SK-N-MC (cell line): ENCODE results near the gene OR2H1.

ENCODE experiments used
- DNase-seq: peaks from one replicate; pipeline ENCODE4 v3.0.0-alpha.2; 2011; ENCODE audit warnings: low read depth, low spot score
- H3K27ac ChIP-seq: fragments of 200-600 bp; sonication (generic); 2 replicates; pipeline ENCODE4 v1.5.1; 2016; ENCODE audit warnings: mixed run types
- H3K36me3 ChIP-seq: fragments of 200-600 bp; sonication (generic); 2 replicates; pipeline ENCODE4 v1.6.1; 2017; ENCODE audit warnings: antibody characterized with exemption, low read length, mixed read lengths; ENCODE audit not compliant: insufficient read depth
- H3K4me3 ChIP-seq: fragments of 200-600 bp; sonication (generic); 2 replicates; pipeline ENCODE4 v1.5.1; 2016
- H3K9ac ChIP-seq: fragments of 200-600 bp; sonication (generic); 2 replicates; pipeline ENCODE4 v1.8.0; 2017; ENCODE audit warnings: mixed run types, mixed read lengths; ENCODE audit not compliant: insufficient read length
- H3K9me3 ChIP-seq: fragments of 200-600 bp; sonication (generic); 2 replicates; pipeline ENCODE4 v1.6.1; 2017; ENCODE audit warnings: low read depth, mild to moderate bottlenecking, antibody characterized with exemption, low read length, moderate library complexity, mixed read lengths
- EZH2 ChIP-seq: fragments of 200-600 bp; sonication (generic); IDR thresholded peaks from one replicate; pipeline ENCODE4 v1.6.1; 2017; ENCODE audit warnings: antibody characterized with exemption
- FOXP2 ChIP-seq: optimal IDR thresholded peaks from 2 replicates; pipeline ENCODE3; 2011; ENCODE audit warnings: mild to moderate bottlenecking, moderate library complexity; ENCODE audit not compliant: insufficient read depth; ENCODE audit errors: extremely low read length, control extremely low read depth
- POLR2AphosphoS5 ChIP-seq: IDR thresholded peaks from 2 replicates; pipeline ENCODE4 v1.6.1; 2012; ENCODE audit warnings: mild to moderate bottlenecking, low read depth, low read length, borderline replicate concordance

OR2H1 gene

GRCh38 chr6:29502181-29502580 lies 45.2 kb downstream of the OR2H1 start:
- Histone ChIP-seq H3K4me3 (no peak overlapping the region), H3K9me3 (no peaks in the 10 kb centered on the region), H3K27ac (no peak overlapping the region), H3K36me3 (no peaks in the 10 kb centered on the region), H3K9ac (no peak overlapping the region)
- no peak for DNase-seq
- no peak for TF ChIP-seq POLR2AphosphoS5
- no peak for TF ChIP-seq FOXP2
- no peak for TF ChIP-seq EZH2

DNA sequence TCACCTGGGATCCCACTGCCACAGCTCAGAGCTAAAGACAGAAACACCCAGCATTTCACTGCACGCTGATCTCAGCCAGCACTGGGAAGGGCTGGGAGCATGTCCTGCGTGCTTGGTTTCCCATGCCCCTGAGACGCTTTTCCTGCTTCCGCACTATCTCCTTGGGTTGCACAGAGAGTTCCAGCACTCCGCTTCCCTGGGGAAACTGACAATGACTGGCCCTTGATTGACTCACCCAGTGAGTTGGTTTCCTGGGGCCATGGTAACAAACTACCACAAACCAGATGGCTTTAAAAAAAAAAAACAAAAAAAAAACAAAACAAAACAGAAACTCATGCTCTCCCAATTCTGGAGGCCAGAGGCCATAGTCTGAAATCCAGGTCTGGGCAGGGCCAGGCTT lies 45.6 kb downstream of the OR2H1 start:
- H3K27ac ChIP-seq = no peak overlapping the region
- no peak overlapping the region for H3K9ac ChIP-seq
- H3K36me3 ChIP-seq = no peaks in the 10 kb centered on the region
- H3K4me3 ChIP-seq = no peak overlapping the region
- no peak for DNase-seq
- no peak for TF ChIP-seq POLR2AphosphoS5
- no peak for TF ChIP-seq FOXP2
- TF ChIP-seq EZH2 = no peak
- no peaks in the 10 kb centered on the region for H3K9me3 ChIP-seq

- Histone ChIP-seq H3K9me3 (no peaks in the 10 kb centered on the region), H3K27ac (no peak overlapping the region)
Observed at GRCh38 chr6:29504961-29505360, 48.0 kb downstream of the OR2H1 start.

DNA sequence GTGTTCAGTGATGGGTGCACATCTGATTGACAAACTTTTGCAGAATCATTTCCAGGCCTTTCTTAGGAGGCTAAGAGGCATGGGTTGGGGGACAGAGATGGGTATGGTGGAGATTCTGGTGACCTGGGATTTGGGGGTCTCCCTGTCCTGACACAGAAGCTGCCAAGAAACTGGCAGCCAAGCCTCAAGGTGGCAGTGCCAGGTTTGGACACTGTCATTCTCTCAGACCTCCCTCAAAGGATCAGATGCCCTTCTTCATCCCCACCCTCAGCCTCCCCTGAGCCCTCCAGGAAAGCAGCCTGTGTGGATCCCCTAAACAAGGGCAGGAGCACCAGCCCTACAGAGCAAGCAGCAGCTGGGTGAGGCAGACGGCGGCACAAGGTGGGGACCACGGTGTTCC lies 48.9 kb downstream of the OR2H1 start:
- no peaks in the 10 kb centered on the region for H3K9me3 ChIP-seq
- DNase-seq = no peak
- no peaks in the 10 kb centered on the region for H3K36me3 ChIP-seq
- H3K27ac ChIP-seq = no peak overlapping the region
- H3K9ac ChIP-seq = no peak overlapping the region
- TF ChIP-seq FOXP2 (no peak), EZH2 (no peak), POLR2AphosphoS5 (no peak)
- no peak overlapping the region for H3K4me3 ChIP-seq

More at GRCh38 chr6:29504961-29505360, 48.0 kb downstream of the OR2H1 start:
- Histone ChIP-seq H3K36me3 (no peaks in the 10 kb centered on the region), H3K4me3 (no peak overlapping the region), H3K9ac (no peak overlapping the region)
- TF ChIP-seq FOXP2 (no peak), POLR2AphosphoS5 (no peak), EZH2 (no peak)
- no peak for DNase-seq

GRCh38 chr6:29506446-29507067 lies 49.6 kb downstream of the OR2H1 start:
- Histone ChIP-seq H3K9ac (no peak overlapping the region), H3K4me3 (no peak overlapping the region), H3K27ac (no peak overlapping the region), H3K36me3 (no peaks in the 10 kb centered on the region), H3K9me3 (no peaks in the 10 kb centered on the region)
- no peak for TF ChIP-seq FOXP2
- TF ChIP-seq EZH2 = no peak
- DNase-seq = no peak

- no peak overlapping the region for H3K9ac ChIP-seq
- DNase-seq = no peak
- TF ChIP-seq FOXP2 (no peak), POLR2AphosphoS5 (no peak), EZH2 (no peak)
- no peak overlapping the region for H3K27ac ChIP-seq
- H3K9me3 ChIP-seq = no peaks in the 10 kb centered on the region
- no peak overlapping the region for H3K4me3 ChIP-seq
- H3K36me3 ChIP-seq = no peaks in the 10 kb centered on the region
Observed at GRCh38 chr6:29507319-29507718, 50.4 kb downstream of the OR2H1 start.

GRCh38 chr6:29509239-29509638 lies 52.3 kb downstream of the OR2H1 start:
- Histone ChIP-seq H3K9ac (no peak overlapping the region), H3K36me3 (no peaks in the 10 kb centered on the region), H3K27ac (no peak overlapping the region), H3K4me3 (no peak overlapping the region), H3K9me3 (no peaks in the 10 kb centered on the region)
- DNase-seq = no peak
- TF ChIP-seq EZH2 (no peak), POLR2AphosphoS5 (no peak)

DNA sequence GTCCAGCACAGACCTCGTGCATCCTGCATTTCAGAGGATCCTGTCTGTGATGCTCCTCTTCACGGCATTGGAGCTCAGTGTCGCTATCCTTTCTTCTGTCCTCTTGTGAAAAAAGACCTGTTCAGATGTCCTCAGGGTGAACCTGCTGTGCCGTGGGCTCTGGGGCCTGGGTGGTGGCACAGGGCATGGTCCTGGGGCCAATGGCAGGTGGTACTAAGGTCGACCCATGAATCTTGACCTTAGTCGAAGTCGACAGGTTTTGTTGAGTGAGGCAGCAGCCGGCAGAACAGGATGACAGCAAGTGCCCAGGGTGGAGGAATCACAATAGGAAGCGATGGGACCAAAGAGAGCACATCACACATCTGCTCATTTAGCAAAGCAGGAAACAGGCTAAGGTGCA lies 52.8 kb downstream of the OR2H1 start:
- H3K36me3 ChIP-seq = no peaks in the 10 kb centered on the region
- no peak for DNase-seq
- no peak overlapping the region for H3K9ac ChIP-seq
- no peak overlapping the region for H3K27ac ChIP-seq
- H3K9me3 ChIP-seq = no peaks in the 10 kb centered on the region
- TF ChIP-seq POLR2AphosphoS5 (no peak), FOXP2 (no peak), EZH2 (no peak)
- H3K4me3 ChIP-seq = no peak overlapping the region

- Histone ChIP-seq H3K9ac (no peak overlapping the region), H3K9me3 (no peaks in the 10 kb centered on the region), H3K4me3 (no peak overlapping the region), H3K36me3 (no peaks in the 10 kb centered on the region), H3K27ac (no peak overlapping the region)
- no peak for DNase-seq
- TF ChIP-seq EZH2 = no peak
- TF ChIP-seq POLR2AphosphoS5 = no peak
- TF ChIP-seq FOXP2 = no peak
Observed at GRCh38 chr6:29510202-29510601, 53.2 kb downstream of the OR2H1 start.
